Stimulated activated CD4-positive, alpha-beta T cell treated with anti-CD3 and anti-CD28 coated beads, Interleukin-2, amount 100 ng/mL, for 24 hours (primary cell): ENCODE results near the gene FAM78A.
"Not testable (repeated sequence)": the region's sequence is repeated elsewhere in the genome, so short reads cannot be mapped to it uniquely, and the experiment has no call there.

Experiments used
- DNase-seq, 2 donors: peaks; one replicate each; pipeline ENCODE4 v3.0.0-alpha.2; 2020

The FAM78A gene

DNA sequence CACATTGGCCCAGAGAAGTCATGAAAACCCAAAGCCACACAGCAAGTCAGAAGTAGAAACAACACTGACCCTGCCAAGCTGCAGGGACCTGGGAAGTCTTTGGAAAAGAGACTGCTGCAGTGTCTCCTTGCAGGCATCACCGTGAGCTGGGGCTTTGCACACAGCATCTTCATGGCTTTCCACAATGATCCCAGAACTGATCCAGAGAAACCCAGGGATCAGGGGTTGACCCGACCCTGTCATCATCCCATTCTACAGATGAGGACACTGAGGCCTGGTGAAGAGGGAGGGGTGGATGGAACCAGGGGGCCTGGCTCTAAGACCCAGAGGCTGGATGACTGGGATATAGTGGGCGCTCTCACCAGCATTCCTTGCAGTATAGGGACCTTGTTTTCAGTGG lies 4.3 kb upstream of the FAM78A start:
- DNase-seq, result no peak

DNA sequence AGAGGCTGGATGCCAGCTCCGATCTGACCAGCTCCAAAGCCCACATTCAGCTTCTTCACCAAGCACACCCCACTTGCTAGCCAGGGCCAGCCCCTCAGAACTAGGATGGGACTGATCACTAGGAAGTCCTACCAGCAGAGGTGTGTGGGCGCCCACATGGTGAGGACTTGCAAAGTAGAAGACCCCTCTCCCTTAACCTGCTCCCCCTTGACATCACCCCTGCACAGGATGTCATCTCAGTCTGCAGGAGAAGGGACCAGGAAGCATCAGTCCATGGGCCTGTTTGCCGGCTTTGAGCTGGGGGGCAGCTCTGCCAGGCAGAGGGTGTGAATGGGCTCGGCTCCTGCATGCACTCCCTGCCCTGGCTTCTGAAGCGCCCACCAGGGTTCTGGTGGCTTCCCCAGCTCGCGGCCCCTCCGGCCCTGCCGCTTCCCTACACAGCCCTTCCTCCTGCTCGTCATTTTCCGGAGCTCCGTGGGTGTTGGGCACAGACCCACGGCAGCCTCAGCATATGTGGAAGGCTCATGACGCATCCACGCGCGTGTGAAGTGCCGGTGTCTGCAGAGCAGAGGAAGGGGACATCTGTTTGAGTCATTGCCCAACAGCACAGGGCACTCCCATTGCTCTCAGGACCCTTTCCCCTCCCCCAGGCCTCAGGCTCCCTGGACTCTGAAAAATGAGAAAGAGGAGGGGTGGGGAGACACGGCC lies 3.7 kb upstream of the FAM78A start:
- no peak for DNase-seq

GRCh38 chr9:131279196-131279862 lies 3.0 kb upstream of the FAM78A start:
- no peak for DNase-seq

GRCh38 chr9:131278702-131279111 lies 2.4 kb upstream of the FAM78A start:
- no peak for DNase-seq

DNA sequence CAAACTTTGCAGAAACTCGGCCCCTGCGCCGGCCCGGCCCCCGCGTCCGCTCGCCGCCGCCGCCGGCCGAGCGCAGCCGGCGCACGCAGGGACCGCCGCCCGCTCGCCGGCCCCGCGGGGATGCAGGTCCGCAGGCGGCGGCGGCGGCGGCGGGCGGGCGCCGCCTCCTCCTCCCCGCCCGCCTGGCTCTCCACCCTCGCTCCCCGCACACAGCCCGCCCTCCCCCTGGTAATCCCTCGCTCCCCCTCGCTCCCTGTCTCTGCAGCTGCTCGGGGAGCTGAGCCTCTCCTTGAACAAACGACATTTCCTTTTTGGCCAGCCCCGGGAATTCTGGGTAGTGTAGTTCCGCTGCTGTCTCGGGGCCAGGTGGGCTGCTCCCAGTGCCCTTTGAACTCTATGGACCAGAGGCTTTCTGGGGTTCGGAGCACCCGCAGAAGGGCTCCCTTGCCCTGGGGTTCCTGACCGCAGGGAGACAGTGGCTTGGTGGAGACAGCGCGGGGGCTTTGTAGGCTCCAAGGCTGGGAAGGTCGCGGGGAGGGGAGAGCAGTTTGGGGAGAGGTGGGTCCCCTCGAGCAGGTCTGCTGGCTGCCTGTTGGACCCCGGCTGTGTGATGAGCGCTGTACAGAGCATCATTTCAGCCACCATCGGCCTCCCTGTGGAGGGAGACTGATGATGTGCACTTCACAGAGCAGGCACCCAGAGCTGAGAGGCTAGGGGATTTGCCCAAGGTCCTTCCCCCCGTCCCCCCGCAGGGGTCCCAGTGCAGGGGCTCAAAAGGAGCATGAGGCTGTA lies 1.8 kb upstream of the FAM78A start:
- peak; percentile 74 to 75 for DNase-seq

DNA sequence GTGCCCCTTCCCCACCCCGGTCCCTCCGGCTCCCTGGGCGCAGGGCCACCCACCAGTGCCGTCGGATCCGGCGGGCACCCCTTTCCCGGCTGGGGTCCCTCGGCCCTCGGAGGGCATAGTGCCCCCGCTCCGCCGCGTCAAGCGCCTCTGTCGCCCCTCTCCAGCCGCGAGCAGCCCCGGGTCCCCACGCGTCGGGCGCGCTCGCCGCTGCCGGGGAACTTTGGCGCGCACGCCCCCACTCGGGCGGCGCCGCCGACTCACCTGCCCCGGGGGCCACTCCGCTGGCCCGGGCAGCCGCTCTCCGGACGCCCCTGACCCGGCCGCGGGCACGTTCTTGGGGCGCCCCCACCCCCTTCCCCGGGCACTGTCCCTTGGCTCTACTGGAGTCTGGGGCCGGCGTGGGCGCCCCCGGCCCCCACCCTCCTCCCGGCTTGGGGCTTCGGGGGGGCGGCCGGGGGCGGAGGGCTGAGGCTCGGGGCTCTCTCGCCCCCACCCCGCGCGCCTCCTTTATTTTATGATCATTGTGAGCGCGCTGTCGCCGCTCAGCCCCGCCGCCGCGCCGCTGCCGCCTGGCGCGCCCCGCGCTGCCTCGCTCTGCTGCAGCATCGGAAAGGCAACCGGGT lies 1.1 kb upstream of the FAM78A start:
- peak; percentile 26 to 46 for DNase-seq

DNA sequence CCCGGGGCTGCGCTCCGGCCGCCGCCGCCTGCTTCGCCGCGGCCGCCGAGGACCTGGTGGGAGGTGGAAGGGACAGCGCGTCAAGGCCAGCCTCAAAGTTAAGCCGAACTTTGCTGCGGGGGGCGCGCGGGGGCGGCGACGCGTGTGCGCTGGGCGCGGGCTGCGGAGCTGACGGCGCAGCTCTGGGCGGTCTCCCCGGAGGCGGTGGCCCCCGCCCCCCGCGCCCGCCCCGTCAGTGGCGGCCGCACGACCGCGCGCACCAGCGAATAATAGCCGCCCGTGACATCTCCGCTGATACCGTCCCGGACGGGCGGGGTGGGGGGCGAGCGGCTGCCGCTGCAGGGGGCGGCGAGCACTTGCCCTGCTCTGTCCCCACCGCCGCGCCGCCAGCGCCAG lies 579 bp upstream of the FAM78A start:
- peak; percentile 50 to 58 for DNase-seq

GRCh38 chr9:131275332-131276093 lies 797 bp downstream of the FAM78A start:
- peak; percentile 30 to 56 for DNase-seq

GRCh38 chr9:131274674-131275331 lies 1.5 kb downstream of the FAM78A start:
- peak; percentile 41 to 56 for DNase-seq

DNA sequence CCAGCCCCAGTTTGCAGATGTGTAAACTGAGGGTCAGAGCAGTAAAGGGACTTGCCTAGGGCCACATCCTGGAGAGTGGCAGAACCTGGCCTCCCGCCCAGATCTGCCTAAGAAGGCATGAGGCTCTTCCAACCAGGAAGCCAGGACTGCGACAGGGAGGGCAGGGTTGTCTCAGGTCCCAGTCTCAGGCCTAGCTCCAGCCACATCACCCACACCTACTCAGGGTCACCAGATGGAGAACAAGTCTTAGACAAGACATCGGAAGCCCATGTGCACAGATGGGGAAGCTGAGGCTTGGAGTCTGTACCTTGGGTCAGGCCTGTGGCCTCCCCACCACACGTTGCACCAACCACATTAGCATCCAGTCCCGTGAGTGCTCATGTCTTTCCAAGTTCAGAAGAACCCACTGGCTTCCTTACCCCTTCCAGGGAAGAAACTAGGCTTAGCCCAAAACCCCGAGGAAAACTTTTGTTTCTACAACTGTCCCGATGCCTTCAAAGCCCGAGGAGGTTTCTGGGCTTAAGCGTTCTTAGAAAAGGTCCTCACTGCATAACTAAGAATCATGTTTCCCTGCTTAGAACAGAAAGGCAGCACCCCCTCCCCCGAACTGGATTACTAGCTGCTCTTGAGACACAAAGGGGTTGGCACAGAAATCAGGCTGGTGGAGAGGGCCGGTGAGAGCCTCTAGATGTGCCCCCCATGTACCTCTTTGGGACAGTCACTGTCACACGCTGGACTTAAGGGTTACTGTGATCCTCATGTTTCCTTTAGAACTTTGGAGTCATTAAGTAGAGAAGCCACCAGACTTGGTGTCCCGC lies 2.2 kb downstream of the FAM78A start:
- peak; percentile 34 to 41 for DNase-seq

GRCh38 chr9:131273146-131273855 lies 3.0 kb downstream of the FAM78A start:
- DNase-seq, result peak; percentile 45 to 50

DNA sequence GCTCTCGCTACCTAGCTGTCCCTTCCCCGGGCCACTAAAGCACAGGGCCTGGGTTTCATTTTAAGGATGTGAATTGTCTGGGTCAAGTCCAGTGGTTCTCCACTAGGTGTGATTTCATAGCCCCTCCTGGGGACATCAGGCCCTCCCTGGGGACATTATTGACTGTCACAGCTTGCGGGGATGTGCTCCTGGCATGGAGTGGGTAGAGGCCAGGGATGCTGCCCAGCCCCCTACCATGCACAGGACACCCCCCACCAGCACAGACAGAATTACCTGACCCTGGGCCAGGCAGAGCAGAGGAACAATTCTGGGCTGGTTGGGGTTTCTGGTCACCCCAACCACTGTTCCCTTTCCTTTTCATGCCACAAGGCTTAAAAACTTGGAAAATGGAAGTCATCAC lies 4.1 kb downstream of the FAM78A start:
- DNase-seq, result no peak

DNA sequence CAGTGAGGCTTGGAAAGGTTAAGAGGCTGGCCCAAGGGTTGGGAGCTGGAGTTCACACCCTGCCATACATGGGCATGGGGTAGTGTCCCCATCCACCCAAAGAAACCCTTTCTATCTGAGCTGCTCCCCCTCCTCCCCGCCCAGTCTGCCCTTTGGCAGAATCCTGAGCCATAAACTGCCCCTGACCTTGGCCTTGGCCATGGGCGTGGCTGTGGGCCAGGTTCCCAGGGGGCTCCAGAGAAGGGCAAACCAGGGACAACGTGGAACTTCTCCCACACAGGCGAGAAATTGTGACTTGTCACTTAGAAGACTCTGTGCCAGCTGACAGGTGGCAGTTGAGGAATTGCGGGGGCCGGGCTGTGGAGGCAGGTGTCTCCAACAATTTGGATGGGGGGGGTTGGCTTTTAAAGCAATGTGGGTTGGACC lies 4.8 kb downstream of the FAM78A start:
- DNase-seq, result peak in 1 of 2 donors; percentile 32

- DNase-seq, result not testable (repeated sequence)
Observed at GRCh38 chr9:131271016-131271273, 5.4 kb downstream of the FAM78A start.

- DNase-seq, result peak; percentile 58 to 63
Observed at GRCh38 chr9:131270171-131271015, 5.9 kb downstream of the FAM78A start.

DNA sequence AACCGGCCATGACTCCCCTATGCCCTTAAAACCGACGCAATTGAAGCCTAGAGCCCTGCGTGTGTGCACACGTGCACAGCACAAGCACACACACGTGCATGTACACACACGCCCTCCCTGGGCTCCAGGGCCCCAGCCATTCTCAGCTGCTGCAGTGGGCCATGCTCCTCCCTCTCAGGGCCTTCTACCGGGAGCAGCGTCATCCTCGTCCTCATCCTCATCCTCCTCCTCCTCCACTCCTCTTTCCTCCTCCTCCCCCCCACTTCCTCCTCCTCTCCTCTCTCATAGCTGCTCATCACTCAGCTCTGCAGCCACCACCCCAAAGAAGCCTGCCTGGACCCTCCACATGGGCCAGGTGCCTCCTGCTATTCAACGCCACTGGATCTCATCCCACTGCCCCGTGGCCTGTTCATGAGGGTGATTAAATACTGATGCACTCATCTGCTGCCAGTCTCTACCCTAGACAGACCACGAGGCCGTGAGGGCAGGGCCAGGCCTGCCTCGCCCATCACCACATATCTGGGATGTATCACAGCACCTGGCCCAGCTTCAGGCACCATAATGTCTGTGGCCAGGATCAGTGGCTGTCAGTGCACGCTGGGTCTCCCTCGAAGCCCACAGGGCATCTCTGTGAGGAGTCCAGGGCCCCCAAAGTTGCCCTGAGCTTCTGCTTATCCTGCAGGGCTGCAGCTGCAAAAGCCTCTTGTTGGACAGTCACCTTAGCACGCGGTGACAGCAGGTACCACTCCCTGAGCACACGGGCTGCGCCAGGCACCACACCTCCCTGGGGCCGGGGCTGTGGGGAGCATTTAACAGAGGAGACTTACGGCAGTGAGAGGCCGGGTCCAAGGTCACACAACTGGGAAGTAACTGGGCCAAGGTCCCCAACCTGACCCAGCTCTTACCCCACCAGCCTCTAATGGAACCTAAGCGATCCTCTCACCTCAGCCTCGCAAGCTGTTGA lies 9.8 kb downstream of the FAM78A start:
- peak; percentile 60 to 65 for DNase-seq

- DNase-seq, result peak; percentile 46 to 50
Observed at GRCh38 chr9:131264231-131264630, 12.1 kb downstream of the FAM78A start.

DNA sequence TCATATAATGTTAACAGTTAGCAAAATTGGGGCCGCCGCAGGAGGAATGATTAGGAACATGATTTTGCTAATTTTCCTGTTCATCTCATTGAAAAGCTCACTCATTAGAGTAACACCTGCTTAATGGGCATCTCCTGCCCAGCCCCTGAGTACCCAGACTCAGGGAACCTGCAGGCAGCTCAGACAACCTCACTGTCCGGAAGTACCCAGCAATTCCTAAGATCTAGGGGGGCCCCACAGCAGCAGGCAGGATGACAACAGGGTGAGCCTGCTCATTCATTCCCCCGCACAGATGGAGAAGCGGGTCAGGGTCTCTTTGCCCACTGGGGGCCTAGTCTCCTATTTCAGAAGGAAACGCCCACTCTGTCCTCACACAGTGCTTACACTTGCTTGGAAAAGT lies 12.6 kb downstream of the FAM78A start:
- no peak for DNase-seq

- DNase-seq, result not testable (repeated sequence)
Observed at GRCh38 chr9:131263033-131263343, 13.3 kb downstream of the FAM78A start.
